GM23338 (cell line): ENCODE data around the gene CD2AP.
"Not testable (repeated sequence)": the region's sequence is repeated elsewhere in the genome, so short reads cannot be mapped to it uniquely, and the experiment has no call there.

Source experiments
- CREB1 ChIP-seq: fragments of 250-450 bp; sonication (Bioruptor Pico); IDR thresholded peaks from 2 replicates; pipeline ENCODE4 v1.5.0; 2020; ENCODE audit warnings: low read depth, mild to moderate bottlenecking, moderate library complexity
- EZH2 ChIP-seq: fragments of 200-600 bp; sonication (generic); IDR thresholded peaks from one replicate; pipeline ENCODE4 v1.8.0; 2017; ENCODE audit warnings: antibody characterized with exemption, mild to moderate bottlenecking, low read depth; ENCODE audit not compliant: unreplicated experiment
- EZH2phosphoT487 ChIP-seq: fragments of 200-600 bp; sonication (generic); IDR thresholded peaks from one replicate; pipeline ENCODE4 v1.8.1; 2018; ENCODE audit warnings: antibody characterized with exemption; ENCODE audit not compliant: unreplicated experiment
- POLR2AphosphoS5 ChIP-seq: IDR thresholded peaks from 2 replicates; pipeline ENCODE4 v1.6.1; 2016; ENCODE audit warnings: antibody characterized with exemption, low read depth
- TF ChIP-seq, protein P1 (sequence below), 2 experiments: fragments of 200-600 bp in 1 of 2; sonication (generic) in 1 of 2; conservative IDR thresholded peaks; 2 replicates each; pipeline versions ENCODE4 v1.5.1 to v1.6.1; 2016 to 2017; ENCODE audit warnings: antibody characterized with exemption in 2 of 2, low read depth in 2 of 2, mild to moderate bottlenecking in 2 of 2, moderate library complexity in 1 of 2
- TF ChIP-seq, protein P2 (sequence below): IDR thresholded peaks from one replicate; pipeline ENCODE4 v1.6.1; 2018; ENCODE audit warnings: antibody characterized with exemption; ENCODE audit not compliant: unreplicated experiment

- TF ChIP-seq, protein P1, sequence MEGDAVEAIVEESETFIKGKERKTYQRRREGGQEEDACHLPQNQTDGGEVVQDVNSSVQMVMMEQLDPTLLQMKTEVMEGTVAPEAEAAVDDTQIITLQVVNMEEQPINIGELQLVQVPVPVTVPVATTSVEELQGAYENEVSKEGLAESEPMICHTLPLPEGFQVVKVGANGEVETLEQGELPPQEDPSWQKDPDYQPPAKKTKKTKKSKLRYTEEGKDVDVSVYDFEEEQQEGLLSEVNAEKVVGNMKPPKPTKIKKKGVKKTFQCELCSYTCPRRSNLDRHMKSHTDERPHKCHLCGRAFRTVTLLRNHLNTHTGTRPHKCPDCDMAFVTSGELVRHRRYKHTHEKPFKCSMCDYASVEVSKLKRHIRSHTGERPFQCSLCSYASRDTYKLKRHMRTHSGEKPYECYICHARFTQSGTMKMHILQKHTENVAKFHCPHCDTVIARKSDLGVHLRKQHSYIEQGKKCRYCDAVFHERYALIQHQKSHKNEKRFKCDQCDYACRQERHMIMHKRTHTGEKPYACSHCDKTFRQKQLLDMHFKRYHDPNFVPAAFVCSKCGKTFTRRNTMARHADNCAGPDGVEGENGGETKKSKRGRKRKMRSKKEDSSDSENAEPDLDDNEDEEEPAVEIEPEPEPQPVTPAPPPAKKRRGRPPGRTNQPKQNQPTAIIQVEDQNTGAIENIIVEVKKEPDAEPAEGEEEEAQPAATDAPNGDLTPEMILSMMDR (conservative IDR thresholded peaks at IDR 0.05; ENCODE audit: low read depth in 2 of 2): not testable (repeated sequence)
- not testable (repeated sequence) for TF ChIP-seq CREB1 (CRISPR knock-in tag); EZH2; EZH2phosphoT487; POLR2AphosphoS5
- TF ChIP-seq, protein P2, sequence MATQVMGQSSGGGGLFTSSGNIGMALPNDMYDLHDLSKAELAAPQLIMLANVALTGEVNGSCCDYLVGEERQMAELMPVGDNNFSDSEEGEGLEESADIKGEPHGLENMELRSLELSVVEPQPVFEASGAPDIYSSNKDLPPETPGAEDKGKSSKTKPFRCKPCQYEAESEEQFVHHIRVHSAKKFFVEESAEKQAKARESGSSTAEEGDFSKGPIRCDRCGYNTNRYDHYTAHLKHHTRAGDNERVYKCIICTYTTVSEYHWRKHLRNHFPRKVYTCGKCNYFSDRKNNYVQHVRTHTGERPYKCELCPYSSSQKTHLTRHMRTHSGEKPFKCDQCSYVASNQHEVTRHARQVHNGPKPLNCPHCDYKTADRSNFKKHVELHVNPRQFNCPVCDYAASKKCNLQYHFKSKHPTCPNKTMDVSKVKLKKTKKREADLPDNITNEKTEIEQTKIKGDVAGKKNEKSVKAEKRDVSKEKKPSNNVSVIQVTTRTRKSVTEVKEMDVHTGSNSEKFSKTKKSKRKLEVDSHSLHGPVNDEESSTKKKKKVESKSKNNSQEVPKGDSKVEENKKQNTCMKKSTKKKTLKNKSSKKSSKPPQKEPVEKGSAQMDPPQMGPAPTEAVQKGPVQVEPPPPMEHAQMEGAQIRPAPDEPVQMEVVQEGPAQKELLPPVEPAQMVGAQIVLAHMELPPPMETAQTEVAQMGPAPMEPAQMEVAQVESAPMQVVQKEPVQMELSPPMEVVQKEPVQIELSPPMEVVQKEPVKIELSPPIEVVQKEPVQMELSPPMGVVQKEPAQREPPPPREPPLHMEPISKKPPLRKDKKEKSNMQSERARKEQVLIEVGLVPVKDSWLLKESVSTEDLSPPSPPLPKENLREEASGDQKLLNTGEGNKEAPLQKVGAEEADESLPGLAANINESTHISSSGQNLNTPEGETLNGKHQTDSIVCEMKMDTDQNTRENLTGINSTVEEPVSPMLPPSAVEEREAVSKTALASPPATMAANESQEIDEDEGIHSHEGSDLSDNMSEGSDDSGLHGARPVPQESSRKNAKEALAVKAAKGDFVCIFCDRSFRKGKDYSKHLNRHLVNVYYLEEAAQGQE: not testable (repeated sequence)
These were observed 32.6 kb upstream of the CD2AP start for GRCh38 chr6:47444964-47445363.
